ENCODE results near the gene LCE3B. TPM values are rescaled to one million over a fixed set of nuclear protein-coding genes. Genes with fewer than 3 reads are reported as not detected.

Gene LCE3B
- total RNA-seq, 1 experiment from 2014 or later, result not detected

DNA sequence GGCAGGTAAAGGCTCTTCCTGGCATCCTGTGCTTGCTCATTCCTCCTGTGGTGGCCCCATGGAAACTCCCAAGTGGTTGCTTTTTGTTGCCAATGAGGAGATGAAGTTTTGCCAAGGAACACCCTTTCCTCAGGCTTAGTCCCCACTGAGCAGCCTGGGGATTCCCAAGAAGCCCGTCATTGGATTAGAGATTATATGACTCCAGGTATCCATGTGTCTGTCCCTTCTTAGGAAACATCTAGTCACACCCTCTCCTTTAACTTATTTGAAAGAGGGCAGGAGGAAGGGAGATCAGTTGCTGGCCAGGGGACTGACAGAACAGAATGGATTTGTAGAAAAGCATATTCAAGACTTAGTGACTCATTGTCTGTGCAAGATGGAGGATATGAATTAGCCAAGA lies 13.1 kb downstream of the LCE3B start (continued):
- TF ChIP-seq ZNF121 (CRISPR knock-in tag; IDR thresholded peaks at IDR 0.05) (no peak), PRRX2 (CRISPR knock-in tag; IDR thresholded peaks at IDR 0.05) (no peak)

GRCh38 chr1:152630596-152630995 lies 17.0 kb downstream of the LCE3B start:
- TF ChIP-seq NFATC4 (CRISPR knock-in tag; IDR thresholded peaks at IDR 0.05) (no peak), NR3C1 (CRISPR knock-in tag; conservative IDR thresholded peaks at IDR 0.05; ENCODE audit: low read depth) (no peak), IRF2 (CRISPR knock-in tag; IDR thresholded peaks at IDR 0.05; ENCODE audit: borderline replicate concordance, low read depth) (no peak), CREM (CRISPR knock-in tag; IDR thresholded peaks at IDR 0.05) (no peak), CREB1 (CRISPR knock-in tag; IDR thresholded peaks at IDR 0.05) (no peak), ZNF317 (CRISPR knock-in tag; IDR thresholded peaks at IDR 0.05; ENCODE audit: borderline replicate concordance, low read depth) (no peak), USF1 (CRISPR knock-in tag; IDR thresholded peaks at IDR 0.05) (no peak), RORB (CRISPR knock-in tag; IDR thresholded peaks at IDR 0.05) (no peak)
- TF ChIP-seq, protein P1, sequence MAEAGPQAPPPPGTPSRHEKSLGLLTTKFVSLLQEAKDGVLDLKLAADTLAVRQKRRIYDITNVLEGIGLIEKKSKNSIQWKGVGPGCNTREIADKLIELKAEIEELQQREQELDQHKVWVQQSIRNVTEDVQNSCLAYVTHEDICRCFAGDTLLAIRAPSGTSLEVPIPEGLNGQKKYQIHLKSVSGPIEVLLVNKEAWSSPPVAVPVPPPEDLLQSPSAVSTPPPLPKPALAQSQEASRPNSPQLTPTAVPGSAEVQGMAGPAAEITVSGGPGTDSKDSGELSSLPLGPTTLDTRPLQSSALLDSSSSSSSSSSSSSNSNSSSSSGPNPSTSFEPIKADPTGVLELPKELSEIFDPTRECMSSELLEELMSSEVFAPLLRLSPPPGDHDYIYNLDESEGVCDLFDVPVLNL (CRISPR knock-in tag; IDR thresholded peaks at IDR 0.05; ENCODE audit: borderline replicate concordance, low read depth), result no peak
- POLR2A ChIA-PET, result no interaction called here
- H3K27ac Mint-ChIP-seq, result no peak overlapping the region
- H3K27me3 Mint-ChIP-seq (ENCODE audit: low read depth), result peaks cover 10% of the 10 kb centered on the region
- no peak for DNase-seq (ENCODE audit: low spot score)
- H3K9me3 Mint-ChIP-seq, result peaks cover 89% of the 10 kb centered on the region
- H3K4me1 Mint-ChIP-seq, result no peaks in the 10 kb centered on the region
- peaks cover 78% of the 10 kb centered on the region for H3K36me3 Mint-ChIP-seq
- ATAC-seq, result no peak
- CTCF ChIA-PET, result no interaction called here
- no peak overlapping the region for H3K4me3 Mint-ChIP-seq

GRCh38 chr1:152640351-152640750 lies 26.7 kb downstream of the LCE3B start:
- ChIA-PET POLR2A (no interaction called here), CTCF (interaction anchor here (0.8 kb wide), 1 partner anchor 237 kb away, joined by 3 read pairs; no protein-coding TSS in a partner anchor)
- Mint-ChIP-seq H3K36me3 (peaks cover 73% of the 10 kb centered on the region), H3K4me3 (no peak overlapping the region), H3K4me1 (no peaks in the 10 kb centered on the region), H3K27ac (no peak overlapping the region), H3K9me3 (peaks cover 92% of the 10 kb centered on the region), H3K27me3 (ENCODE audit: low read depth) (peaks cover 4% of the 10 kb centered on the region)
- TF ChIP-seq SMAD3 (CRISPR knock-in tag; IDR thresholded peaks at IDR 0.05; ENCODE audit: borderline replicate concordance), result no peak
- TF ChIP-seq, protein P1 (CRISPR knock-in tag; IDR thresholded peaks at IDR 0.05; ENCODE audit: borderline replicate concordance, low read depth), result no peak
- no peak for TF ChIP-seq IRF2 (CRISPR knock-in tag; IDR thresholded peaks at IDR 0.05; ENCODE audit: borderline replicate concordance, low read depth)
- TF ChIP-seq USF2 (CRISPR knock-in tag; IDR thresholded peaks at IDR 0.05), result no peak
- TF ChIP-seq ZNF416 (CRISPR knock-in tag; IDR thresholded peaks at IDR 0.05), result no peak
- no peak for TF ChIP-seq CDX4 (CRISPR knock-in tag; IDR thresholded peaks at IDR 0.05; ENCODE audit: borderline replicate concordance)
- TF ChIP-seq AFF4 (CRISPR knock-in tag; IDR thresholded peaks at IDR 0.05; ENCODE audit: borderline replicate concordance), result no peak
- TF ChIP-seq FOXP1 (CRISPR knock-in tag; IDR thresholded peaks at IDR 0.05; ENCODE audit: borderline replicate concordance), result no peak
- TF ChIP-seq HMGXB4 (CRISPR knock-in tag; IDR thresholded peaks at IDR 0.05), result no peak
- ATAC-seq, result no peak
- no peak for DNase-seq (ENCODE audit: low spot score)

All from WTC11 (cell line).